Stimulated activated CD4-positive, alpha-beta T cell treated with anti-CD3 and anti-CD28 coated beads, Interleukin-15, amount 100 ng/mL, for 48 hours (primary cell): ENCODE results near the gene SDF2L1.
"Not testable (repeated sequence)": the region's sequence is repeated elsewhere in the genome, so short reads cannot be mapped to it uniquely, and the experiment has no call there.

Experiments used
- DNase-seq, 2 donors: peaks; one replicate each; pipeline ENCODE4 v3.0.0-alpha.2; 2020; ENCODE audit warnings: low read depth in 2 of 2

Gene SDF2L1

DNA sequence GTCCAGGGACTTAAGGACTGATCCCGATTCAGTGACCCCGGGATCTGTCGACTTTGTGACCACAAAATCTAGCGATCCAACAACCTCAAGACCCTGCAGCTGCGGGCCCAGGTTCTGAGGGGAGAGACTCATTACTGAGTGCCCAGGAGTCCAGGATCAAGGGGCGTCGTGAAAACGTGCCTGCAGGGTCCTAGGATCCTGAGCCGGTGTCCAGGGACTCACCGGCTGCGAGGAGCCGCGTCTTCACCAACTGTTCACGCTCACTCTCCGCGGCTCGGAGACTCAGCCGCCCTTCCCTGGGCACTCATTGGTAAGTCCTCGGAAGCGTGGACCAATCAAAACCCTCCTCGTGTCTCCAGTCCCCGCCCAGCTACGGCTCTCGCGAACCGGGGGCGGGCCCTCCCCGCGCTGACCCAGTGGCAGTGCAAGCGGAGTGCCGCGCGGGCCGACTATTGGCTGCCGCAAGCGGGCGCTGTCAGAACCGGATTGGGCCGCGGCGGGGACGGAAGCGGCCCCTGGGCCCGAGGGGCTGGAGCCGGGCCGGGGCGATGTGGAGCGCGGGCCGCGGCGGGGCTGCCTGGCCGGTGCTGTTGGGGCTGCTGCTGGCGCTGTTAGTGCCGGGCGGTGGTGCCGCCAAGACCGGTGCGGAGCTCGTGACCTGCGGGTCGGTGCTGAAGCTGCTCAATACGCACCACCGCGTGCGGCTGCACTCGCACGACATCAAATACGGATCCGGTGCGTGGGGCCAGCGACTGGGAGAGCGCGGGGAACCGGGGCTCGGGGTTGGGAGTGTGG is at the start of gene SDF2L1:
TSS of gene SDF2L1 (plus strand) at position 514 of the 795 bp plus-strand sequence. CDS start at position 549, 35 bp downstream.
- peak; percentile 96 to 99 for DNase-seq

GRCh38 chr22:21592422-21592821 is 49.7 kb upstream of the SDF2L1 start:
- no peak for DNase-seq

DNA sequence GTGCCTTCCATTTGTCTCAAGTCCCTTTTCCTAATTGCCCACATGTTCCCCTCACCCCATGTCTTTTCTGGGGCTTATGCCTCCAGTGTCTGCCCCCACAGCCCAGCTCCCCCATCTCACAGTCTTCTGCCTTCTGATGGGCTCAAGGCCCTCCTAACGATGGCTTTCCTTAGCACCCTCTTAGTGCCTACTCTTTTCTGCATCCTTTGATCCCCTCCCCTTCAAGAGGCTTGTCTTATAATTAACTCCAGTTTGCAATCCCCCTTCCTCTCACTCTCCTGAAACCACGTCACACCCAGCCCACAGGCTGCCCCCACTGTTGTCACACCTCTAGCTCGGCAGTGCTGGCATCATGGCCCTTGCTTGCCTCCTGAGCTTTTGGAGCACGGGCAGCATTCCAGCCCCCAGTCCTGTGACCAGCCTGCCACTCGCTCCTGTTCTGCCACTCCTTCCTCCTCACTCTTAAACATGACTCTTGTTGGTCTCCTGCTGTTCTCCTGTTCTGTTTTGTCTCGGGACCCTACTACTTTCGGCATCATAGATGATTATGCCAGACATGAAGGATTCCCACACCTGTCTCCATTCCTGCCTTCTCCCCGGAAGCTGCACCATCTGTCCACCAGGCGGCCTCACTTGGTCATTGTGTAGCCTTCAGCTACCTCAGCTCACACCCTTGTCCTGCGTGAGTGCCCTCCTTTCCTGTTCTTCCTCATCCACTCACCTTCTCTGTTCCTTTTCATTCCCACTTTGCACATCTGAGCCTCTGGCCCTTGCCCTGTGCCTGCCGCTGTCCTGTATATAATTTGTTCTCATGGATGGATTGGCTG is 48.5 kb upstream of the SDF2L1 start:
- DNase-seq = no peak

DNA sequence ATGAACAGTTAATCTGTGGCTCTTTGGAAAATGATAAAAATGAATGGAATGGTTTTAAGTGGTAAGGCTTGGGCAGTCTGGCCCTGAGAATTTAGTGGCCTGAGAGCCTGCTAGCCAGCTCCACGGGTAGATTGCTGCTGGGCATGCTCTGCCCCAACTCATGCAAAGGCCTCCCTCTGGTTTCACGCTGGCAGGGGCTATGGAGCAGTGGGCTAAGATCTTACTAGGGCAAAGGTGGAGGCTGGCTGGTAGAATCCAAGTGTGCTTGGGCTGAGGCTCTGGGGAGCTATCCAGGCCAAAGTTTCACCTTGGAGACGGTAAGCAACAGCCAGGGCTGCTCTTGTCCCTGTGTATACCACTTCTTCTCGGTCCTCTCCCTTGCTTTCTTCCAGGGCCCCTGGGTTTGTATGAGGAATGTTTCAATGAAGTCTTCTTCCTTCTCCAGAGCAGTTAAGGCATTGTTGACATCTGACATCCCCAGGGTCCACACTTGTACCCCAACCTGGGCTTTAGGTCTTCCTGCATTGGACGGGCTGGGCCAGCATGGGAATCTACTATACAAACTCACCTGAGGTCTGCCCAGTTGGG is 47.1 kb upstream of the SDF2L1 start:
- DNase-seq = no peak

DNA sequence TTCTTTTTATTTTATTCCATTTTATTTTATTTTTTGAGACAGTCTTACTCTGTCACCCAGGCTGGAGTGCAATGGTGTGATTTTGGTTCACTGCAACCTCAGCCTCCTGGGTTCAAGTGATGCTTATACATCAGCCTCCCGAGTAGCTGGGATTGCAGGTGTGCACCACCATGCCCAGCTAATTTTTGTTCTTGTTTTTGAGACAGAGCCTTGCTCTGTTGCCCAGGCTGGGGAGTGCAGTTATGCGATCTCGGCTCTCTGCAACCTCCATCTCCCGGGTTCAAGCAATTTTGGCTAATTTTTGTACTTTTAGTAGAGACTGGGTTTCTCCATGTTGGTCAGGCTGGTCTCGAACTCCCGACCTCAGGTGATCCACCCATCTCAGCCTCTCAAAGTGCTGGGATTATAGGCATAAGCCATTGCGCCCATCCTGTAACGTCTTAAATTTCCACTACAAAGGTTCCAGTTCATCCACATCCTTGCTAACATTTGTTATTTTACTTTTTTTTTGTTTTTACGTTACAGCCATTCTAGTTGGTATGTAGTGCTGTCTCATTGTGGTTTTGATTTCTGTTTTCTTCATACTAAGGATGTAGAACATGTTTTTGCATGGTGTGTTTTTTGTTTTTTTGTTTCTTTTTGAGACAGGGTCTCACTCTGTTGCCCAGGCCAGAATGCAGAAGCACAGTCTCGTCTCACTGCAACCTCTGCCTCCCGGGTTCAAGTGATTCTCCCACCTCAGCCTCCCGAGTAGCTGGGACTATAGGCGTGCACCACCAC is 45.6 kb upstream of the SDF2L1 start:
- not testable (repeated sequence) for DNase-seq

DNA sequence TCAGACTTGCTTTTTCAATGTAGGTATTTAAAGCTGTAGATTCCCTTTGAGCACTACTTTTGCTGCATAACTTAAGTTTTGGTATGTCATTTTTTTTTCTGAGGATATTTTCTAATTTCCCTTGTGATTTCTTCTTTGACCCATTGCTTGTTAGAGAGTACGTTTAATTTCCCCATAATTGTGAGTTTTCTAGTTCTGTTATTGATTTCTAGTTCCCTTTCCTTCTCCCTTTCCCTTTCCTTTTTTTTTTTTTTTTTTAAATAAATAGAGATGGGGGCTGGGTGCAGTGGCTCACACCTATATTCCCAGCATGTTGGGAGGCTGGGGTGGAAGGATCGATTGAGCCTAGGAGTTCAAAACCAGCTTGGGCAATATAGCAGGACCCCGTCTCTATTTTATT is 43.8 kb upstream of the SDF2L1 start:
- DNase-seq = no peak

DNA sequence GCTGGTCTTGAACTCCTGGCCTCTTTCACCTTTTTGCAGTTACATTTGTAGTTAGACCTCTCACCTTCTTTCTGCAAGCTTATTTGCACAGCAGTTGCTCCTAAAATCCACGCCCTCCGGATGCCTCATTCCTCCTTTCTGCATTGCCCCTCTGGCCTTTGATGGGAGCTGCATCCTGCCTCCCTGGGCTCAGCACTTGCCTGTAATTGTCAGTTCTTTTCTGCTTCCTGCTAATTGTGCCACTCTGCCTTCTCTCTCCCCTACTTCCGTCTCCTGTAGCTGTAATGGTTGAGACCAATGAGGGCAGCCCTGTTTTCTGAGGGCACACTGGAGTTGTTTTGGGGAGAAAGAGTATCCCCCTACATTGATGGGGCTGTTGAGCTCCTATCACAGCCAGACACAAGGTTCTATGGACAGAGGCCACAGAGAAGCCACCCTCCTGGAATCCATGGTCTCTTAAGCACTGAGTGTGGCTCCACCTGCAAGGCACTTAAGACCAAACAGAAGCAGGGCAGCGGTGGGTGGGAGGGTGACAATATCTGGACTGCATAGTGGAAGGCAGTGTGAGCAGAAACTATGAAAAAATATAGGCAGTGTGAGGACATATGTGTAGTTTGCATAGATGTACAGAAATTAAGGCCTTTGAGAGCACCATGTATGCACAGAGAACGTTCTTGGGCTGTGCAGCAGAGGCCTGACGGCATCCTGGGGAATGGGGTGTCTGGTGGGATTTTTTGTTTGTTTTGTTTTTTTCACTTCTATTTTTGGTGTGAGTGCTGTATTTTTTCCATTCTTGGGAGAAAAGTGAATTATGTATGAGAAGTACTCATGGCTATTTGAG is 42.8 kb upstream of the SDF2L1 start:
- DNase-seq = no peak

GRCh38 chr22:21602579-21602978 is 39.5 kb upstream of the SDF2L1 start:
- DNase-seq = no peak

GRCh38 chr22:21603973-21604372 is 38.1 kb upstream of the SDF2L1 start:
- no peak for DNase-seq

DNA sequence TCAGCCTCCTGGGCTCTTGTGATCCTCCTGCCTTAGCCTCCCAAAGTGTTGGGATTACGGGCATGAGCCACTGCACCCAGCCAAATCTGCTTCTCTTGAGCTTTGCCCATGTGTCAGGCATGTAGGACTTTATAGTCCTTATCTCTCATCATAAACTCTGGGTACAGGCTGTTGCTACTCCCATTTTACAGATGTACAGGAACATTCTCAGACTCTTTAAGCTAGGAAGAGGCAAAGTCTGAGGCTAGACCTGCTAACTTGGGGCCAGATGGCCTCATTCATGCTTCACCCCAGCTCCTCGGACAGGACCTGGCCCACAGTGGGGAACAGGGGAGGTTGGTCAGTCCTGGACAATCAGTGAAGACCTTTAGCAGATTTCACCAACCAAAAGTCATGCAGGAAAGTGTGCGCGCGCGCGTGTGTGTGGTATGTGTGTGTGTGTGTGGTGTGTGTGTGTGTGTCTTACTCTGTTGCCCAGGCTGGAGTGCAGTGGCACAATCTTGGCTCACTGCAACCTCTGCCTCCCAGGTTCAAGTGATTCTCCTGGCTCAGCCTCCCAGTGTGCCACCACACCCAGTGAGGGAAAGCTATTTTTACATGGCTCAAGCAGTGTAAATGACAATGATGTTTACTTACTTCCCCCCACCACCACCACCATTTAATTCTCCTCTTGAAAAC is 36.1 kb upstream of the SDF2L1 start:
- DNase-seq = no peak

- DNase-seq = no peak
Observed at GRCh38 chr22:21606775-21607174, 35.3 kb upstream of the SDF2L1 start.

DNA sequence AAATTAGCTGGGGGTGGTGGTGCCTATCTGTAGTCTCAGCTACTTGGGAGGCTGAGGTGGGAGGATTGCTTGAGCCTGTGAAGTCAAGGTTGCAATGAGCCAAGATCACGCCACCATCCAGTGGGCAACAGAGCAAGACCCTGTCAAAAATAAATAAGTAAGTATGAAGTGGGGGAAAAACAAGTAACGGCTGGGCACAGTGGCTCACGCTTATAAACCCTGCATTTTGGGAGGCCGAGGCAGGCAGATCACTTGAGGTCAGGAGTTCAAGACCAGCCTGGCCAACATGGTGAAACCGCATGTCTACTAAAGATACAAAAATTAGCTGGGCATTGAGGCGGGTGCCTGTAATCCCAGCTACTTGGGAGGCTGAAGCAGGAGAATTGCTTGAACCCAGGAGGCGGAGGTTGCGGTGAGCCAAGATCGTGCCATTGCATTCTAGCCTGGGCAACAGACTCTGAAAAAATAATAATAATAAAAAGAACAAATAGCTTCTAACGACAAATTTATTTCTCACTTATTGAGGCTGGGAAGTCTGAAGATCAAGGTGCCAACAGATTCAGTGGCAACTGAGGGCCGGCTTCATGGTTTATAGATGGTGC is 32.4 kb upstream of the SDF2L1 start:
- not testable (repeated sequence) for DNase-seq

DNA sequence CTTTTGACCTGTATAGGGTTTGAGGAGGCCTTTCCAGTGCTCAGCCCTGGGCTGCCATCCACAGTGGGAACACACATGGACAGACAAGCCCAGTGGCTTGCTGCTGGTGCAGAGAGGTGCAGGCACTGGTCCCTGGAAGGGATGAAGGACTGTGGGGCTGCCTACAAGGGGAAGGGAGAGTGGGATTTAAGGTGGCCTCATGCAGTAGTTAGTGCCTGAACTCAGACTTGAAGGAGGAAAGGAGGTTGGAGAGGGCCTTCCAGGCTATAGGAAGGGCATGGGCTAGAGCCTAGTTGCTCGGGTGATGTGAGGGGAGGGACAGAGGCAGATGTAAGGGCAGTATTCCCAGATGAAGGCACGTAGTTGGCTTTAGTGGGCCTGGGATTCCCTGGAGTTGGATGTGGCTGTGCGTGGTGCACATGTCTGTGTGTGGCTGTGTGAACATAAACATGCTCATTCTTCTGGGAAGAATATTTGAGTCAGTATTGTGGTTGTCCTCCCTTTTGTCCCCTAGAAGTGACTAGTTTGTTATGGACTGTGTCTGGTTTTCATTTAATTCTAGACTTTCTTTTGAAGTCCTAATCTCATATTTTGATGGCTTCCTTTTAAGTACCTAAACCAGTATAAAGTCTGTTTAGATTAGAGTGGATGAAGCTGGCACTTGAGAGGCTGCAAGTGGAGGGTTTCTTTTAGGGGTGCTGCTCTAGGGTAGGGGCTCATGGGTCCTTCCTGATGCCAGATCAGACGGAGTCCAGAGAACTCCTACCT is 30.7 kb upstream of the SDF2L1 start:
- no peak for DNase-seq

DNA sequence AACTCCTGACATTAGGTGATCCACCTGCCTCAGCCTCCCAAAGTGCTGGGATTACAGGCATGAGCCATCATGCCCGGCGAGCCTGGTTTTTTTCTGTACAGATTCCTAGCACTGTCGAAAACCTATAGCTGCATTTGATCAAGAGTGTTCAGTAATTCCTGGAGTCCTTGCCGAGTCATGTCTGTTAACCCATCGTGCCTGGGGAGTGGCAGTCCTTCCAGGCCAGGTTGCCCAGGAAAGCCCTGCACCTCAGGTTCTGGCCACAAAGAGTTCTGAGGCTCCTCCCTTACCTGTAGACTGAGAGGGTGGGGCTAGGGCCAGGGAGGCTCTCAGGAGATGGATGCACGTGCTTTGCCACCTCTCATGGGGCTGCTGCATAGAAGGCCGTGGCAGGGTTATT is 29.2 kb upstream of the SDF2L1 start:
- no peak for DNase-seq

DNA sequence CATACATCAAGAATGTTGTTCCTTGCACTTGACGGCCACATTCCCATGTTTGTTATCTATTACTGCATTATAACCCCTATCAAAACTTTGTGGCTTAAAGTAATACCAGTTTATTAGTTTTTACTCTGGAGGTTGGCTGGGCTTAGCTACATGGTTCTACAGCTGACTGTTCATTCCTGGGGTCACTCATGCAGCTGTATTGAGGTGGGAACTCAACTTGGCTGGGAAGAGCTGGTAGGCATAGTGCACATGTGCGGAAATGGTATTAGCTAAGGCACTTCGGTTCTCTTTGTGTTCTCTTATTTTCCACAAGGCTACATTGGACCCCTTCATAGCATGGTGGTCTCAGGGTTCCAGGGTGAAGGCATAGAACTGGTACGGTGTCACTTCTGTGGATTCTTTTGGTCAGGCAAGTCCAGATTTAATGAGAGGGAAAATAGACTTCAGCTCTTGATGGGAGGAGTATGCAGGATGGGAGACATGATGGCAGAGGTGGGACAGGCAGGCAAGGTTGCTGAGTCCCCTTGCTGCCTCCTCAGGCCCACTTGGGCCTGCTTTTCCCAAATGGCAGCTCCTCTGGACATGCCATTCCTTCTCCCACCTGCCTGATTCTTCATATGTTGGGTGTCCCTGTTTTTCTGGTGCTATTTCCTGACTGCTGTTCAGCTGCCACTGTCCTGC is 28.4 kb upstream of the SDF2L1 start:
- DNase-seq = no peak

GRCh38 chr22:21615731-21616130 is 26.4 kb upstream of the SDF2L1 start:
- no peak for DNase-seq

DNA sequence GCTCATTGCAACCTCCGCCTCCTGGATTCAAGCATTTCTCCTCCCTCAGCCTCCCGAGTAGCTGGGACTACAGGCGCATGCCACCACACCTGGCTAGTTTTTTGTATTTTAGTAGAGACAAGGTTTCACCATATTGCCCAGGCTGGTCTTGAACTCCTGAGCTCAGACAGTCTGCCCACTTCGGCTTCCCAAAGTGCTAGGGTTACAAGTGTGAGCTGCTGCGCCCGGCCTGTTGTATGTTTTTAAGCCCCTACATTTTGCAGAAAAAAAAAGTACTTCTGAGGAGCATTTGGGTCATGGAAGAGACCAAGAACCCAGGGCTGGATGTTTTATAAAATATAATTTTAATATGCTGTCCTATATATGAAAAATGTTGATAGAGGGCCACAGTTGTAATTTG is 24.8 kb upstream of the SDF2L1 start:
- not testable (repeated sequence) for DNase-seq

GRCh38 chr22:21621025-21621424 is 21.1 kb upstream of the SDF2L1 start:
- no peak for DNase-seq
